T-cell (primary cell): Measurements from ENCODE around the gene AKAP5. TPM values are rescaled to one million over a fixed set of nuclear protein-coding genes. Genes with fewer than 3 reads are reported as not detected.

Source experiments
- ATAC-seq, 4 experiments: fragments of 200-7000 bp in 3 of 4; fragments of 150-1000 bp in 1 of 4; cut with Tn5 transposase; replicated peaks in 1 of 4; 1 replicate in 3 of 4; 2 replicates in 1 of 4; pipeline ENCODE4 v1.10.0; 2021; ENCODE audit warnings: moderate library complexity in 3 of 4, mild to moderate bottlenecking in 2 of 4, moderate number of reproducible peaks in 1 of 4
- CTCF ChIA-PET, 2 donors: fragments of 300-600 bp; sonication (Branson Sonifier 250); formaldehyde crosslinking; loops; one replicate each; lab custom pipeline; 2022; ENCODE audit warnings: antibody characterized with exemption in 2 of 2; lab: Charles Lee
- POLR2A ChIA-PET, 2 donors: fragments of 300-600 bp; sonication (Branson Sonifier 250); formaldehyde crosslinking; loops; one replicate each; lab custom pipeline; 2022; ENCODE audit warnings: antibody characterized with exemption in 2 of 2; lab: Charles Lee
- DNase-seq, 35 experiments: peaks; one replicate each; pipeline versions ENCODE4 v3.0.0 to v3.0.0-alpha.2; 2013 to 2023
- H3K27ac ChIP-seq: one replicate; pipeline ENCODE4 v1.5.1; 2013; ENCODE audit warnings: low read length
- H3K27me3 ChIP-seq, 2 experiments: replicated peaks in 1 of 2; 1 replicate in 1 of 2; 2 replicates in 1 of 2; pipeline versions ENCODE4 v1.6.1 to v1.7.0; 2013; ENCODE audit warnings: low read length in 1 of 2, mixed read lengths in 1 of 2; ENCODE audit not compliant: control insufficient read depth in 2 of 2, insufficient read depth in 2 of 2; ENCODE audit errors: extremely low read depth in 1 of 2
- H3K36me3 ChIP-seq, 2 donors: 1 replicate in 1 of 2; 2 replicates in 1 of 2; pipeline versions ENCODE4 v1.6.1 to v1.7.0; 2013; ENCODE audit warnings: low read length in 1 of 2; ENCODE audit not compliant: control insufficient read depth in 2 of 2, insufficient read depth in 1 of 2; ENCODE audit errors: extremely low read depth in 1 of 2
- H3K4me1 ChIP-seq, 2 experiments: 1 replicate in 1 of 2; 2 replicates in 1 of 2; pipeline versions ENCODE4 v1.6.1 to v1.7.0; 2013; ENCODE audit warnings: low read length in 2 of 2, mixed read lengths in 1 of 2; ENCODE audit not compliant: insufficient read depth in 2 of 2, control insufficient read depth in 1 of 2; ENCODE audit errors: extremely low read depth in 1 of 2
- H3K4me3 ChIP-seq, 2 donors: 1 replicate in 1 of 2; 2 replicates in 1 of 2; pipeline versions ENCODE4 v1.5.1 to v1.7.0; 2013; ENCODE audit warnings: mild to moderate bottlenecking in 2 of 2, low read length in 1 of 2, moderate library complexity in 1 of 2; ENCODE audit not compliant: control insufficient read depth in 1 of 2; ENCODE audit errors: extremely low read depth in 1 of 2
- H3K9me3 ChIP-seq: 2 replicates; pipeline ENCODE4 v1.7.0; 2013
- H3K27ac Mint-ChIP-seq, 2 donors: one replicate each; pipeline ENCODE4 v1.8.0; 2020 to 2021; ENCODE audit warnings: mild to moderate bottlenecking in 2 of 2, mixed read lengths in 2 of 2
- H3K27me3 Mint-ChIP-seq, 2 donors: one replicate each; pipeline ENCODE4 v1.8.0; 2021 to 2022; ENCODE audit warnings: mixed read lengths in 2 of 2
- H3K36me3 Mint-ChIP-seq: one replicate; pipeline ENCODE4 v1.8.0; 2021; ENCODE audit warnings: mixed read lengths
- H3K4me1 Mint-ChIP-seq, 3 donors: one replicate each; pipeline ENCODE4 v1.8.0; 2020 to 2022; ENCODE audit warnings: mixed read lengths in 3 of 3, mild to moderate bottlenecking in 1 of 3
- H3K4me3 Mint-ChIP-seq, 3 donors: one replicate each; pipeline ENCODE4 v1.8.0; 2020 to 2022; ENCODE audit warnings: mild to moderate bottlenecking in 3 of 3, mixed read lengths in 3 of 3, moderate library complexity in 3 of 3
- H3K9me3 Mint-ChIP-seq, 3 donors: one replicate each; pipeline ENCODE4 v1.8.0; 2020 to 2022; ENCODE audit warnings: mixed read lengths in 3 of 3
- WGBS: methylation state at CpG from one replicate; pipeline ENCODE4 v1.1.5; 2013; ENCODE audit warnings: missing lambda C conversion rate; ENCODE audit not compliant: insufficient coverage; 5-methylcytosine and 5-hydroxymethylcytosine counted together
- total RNA-seq, 35 experiments: library from RNA in 6 of 35; stranded (reverse) in 6 of 35; fragments of 120-200 nt in 1 of 35; gene quantifications; one replicate each; pipeline versions ENCODE4 v1.2.1 to v1.2.4 and lab custom pipeline; 2013 to 2026

The AKAP5 gene
- total RNA-seq, 5 donors from 2014 or later (not counting 1 experiment from before 2014, with no cell fraction given): 0.26 to 2.0 (median 0.55) TPM

- Mint-ChIP-seq H3K36me3 (peaks cover 22% of the 10 kb centered on the region), H3K27ac (peak overlapping the region; percentile 29 to 81), H3K27me3 (no peaks in the 10 kb centered on the region), H3K9me3 (no peaks in the 10 kb centered on the region), H3K4me3 (no peak overlapping the region), H3K4me1 (peaks cover 26 to 46% (median 42%) of the 10 kb centered on the region in 3 donors)
- Histone ChIP-seq H3K4me1 (peaks cover 10 to 32% of the 10 kb centered on the region in 2 experiments), H3K27me3 (no peaks in the 10 kb centered on the region), H3K9me3 (no peaks in the 10 kb centered on the region), H3K36me3 (peaks cover 5 to 22% of the 10 kb centered on the region in 2 donors), H3K27ac (peak overlapping the region; percentile 28), H3K4me3 (no peak overlapping the region)
- peak in 2 of 4 experiments; percentile 22 to 67 for ATAC-seq
- ChIA-PET POLR2A (interaction anchor here (0.5 to 0.7 kb wide), 4 partner anchors 14 to 55 kb away, joined by 3 to 12 read pairs (median 4); no protein-coding TSS in a partner anchor), CTCF (interaction anchor here (0.5 to 2.7 kb wide), 3 partner anchors 18 to 297 kb away, joined by 5 to 8 read pairs (median 6); no protein-coding TSS in a partner anchor)
- DNase-seq: peak in 23 of 35 experiments; percentile 4 to 54 (median 18)
- 100% methylated on average over 1 of the region's 5 CpGs for WGBS
Observed at GRCh38 chr14:64447876-64448670, 17.2 kb upstream of the AKAP5 start.

- Histone ChIP-seq H3K27me3 (no peaks in the 10 kb centered on the region), H3K9me3 (no peaks in the 10 kb centered on the region), H3K27ac (no peak overlapping the region), H3K4me3 (no peak overlapping the region), H3K36me3 (peaks cover 2 to 28% of the 10 kb centered on the region in 2 donors), H3K4me1 (peaks cover 4 to 19% of the 10 kb centered on the region in 2 experiments)
- Mint-ChIP-seq H3K27ac (peak overlapping the region in 1 of 2 donors; percentile 12), H3K4me3 (no peak overlapping the region), H3K4me1 (peaks cover 6 to 28% (median 25%) of the 10 kb centered on the region in 3 donors), H3K27me3 (no peaks in the 10 kb centered on the region), H3K36me3 (peaks cover 26% of the 10 kb centered on the region), H3K9me3 (no peaks in the 10 kb centered on the region)
- ATAC-seq (no peak), DNase-seq (no peak)
- POLR2A ChIA-PET: no interaction called here
- CTCF ChIA-PET: no interaction called here
- WGBS: no CpG with 5 or more reads among the region's 2 CpGs
Observed at GRCh38 chr14:64450255-64450654, 15.0 kb upstream of the AKAP5 start.

GRCh38 chr14:64454671-64455070 lies 10.6 kb upstream of the AKAP5 start:
- H3K27me3 Mint-ChIP-seq: no peaks in the 10 kb centered on the region
- H3K4me3 Mint-ChIP-seq: no peak overlapping the region
- CTCF ChIA-PET: interaction anchor here (0.6 to 1.0 kb wide), 3 partner anchors 23 to 352 kb away, joined by 3 to 6 read pairs (median 4); no protein-coding TSS in a partner anchor
- Histone ChIP-seq H3K9me3 (no peaks in the 10 kb centered on the region), H3K4me3 (no peak overlapping the region), H3K27ac (no peak overlapping the region), H3K4me1 (peaks cover 2 to 9% of the 10 kb centered on the region in 2 experiments), H3K27me3 (no peaks in the 10 kb centered on the region), H3K36me3 (peaks cover 0 to 26% of the 10 kb centered on the region in 2 donors)
- POLR2A ChIA-PET: interaction anchor here in 1 of 2 donors (0.6 to 1.0 kb wide), 2 partner anchors 35 to 77 kb away, joined by 4 to 5 read pairs; no protein-coding TSS in a partner anchor
- peaks cover 0 to 19% (median 14%) of the 10 kb centered on the region in 3 donors for H3K4me1 Mint-ChIP-seq
- H3K27ac Mint-ChIP-seq: no peak overlapping the region
- no peak for DNase-seq
- no peaks in the 10 kb centered on the region for H3K9me3 Mint-ChIP-seq
- no peak for ATAC-seq
- peaks cover 40% of the 10 kb centered on the region for H3K36me3 Mint-ChIP-seq
- WGBS: 96% methylated on average over 10 of the region's 10 CpGs

- no peak for ATAC-seq
- Histone ChIP-seq H3K4me3 (no peak overlapping the region), H3K4me1 (peaks cover 0 to 8% of the 10 kb centered on the region in 2 experiments), H3K9me3 (no peaks in the 10 kb centered on the region), H3K27ac (no peak overlapping the region), H3K36me3 (peaks cover 0 to 10% of the 10 kb centered on the region in 2 donors), H3K27me3 (no peaks in the 10 kb centered on the region)
- DNase-seq: no peak
- Mint-ChIP-seq H3K9me3 (no peaks in the 10 kb centered on the region), H3K27ac (peak overlapping the region in 1 of 2 donors; percentile 29), H3K27me3 (no peaks in the 10 kb centered on the region), H3K4me1 (peaks cover 11 to 20% (median 12%) of the 10 kb centered on the region in 3 donors), H3K4me3 (no peak overlapping the region), H3K36me3 (peaks cover 30% of the 10 kb centered on the region)
- ChIA-PET CTCF (interaction anchor here in 1 of 2 donors (0.6 kb wide), 1 partner anchor 956 kb away, joined by 4 read pairs; no protein-coding TSS in a partner anchor), POLR2A (no interaction called here)
- WGBS: 67% methylated on average over 1 of the region's 4 CpGs
Observed at GRCh38 chr14:64459405-64460136, 5.7 kb upstream of the AKAP5 start.

GRCh38 chr14:64461221-64461620 lies 4.1 kb upstream of the AKAP5 start:
- Mint-ChIP-seq H3K9me3 (no peaks in the 10 kb centered on the region), H3K4me1 (peaks cover 21 to 29% (median 21%) of the 10 kb centered on the region in 3 donors), H3K27me3 (no peaks in the 10 kb centered on the region), H3K27ac (peak overlapping the region; percentile 79 to 86), H3K4me3 (no peak overlapping the region), H3K36me3 (peaks cover 20% of the 10 kb centered on the region)
- ATAC-seq (no peak), DNase-seq (no peak)
- ChIA-PET CTCF (no interaction called here), POLR2A (no interaction called here)
- H3K27ac ChIP-seq: no peak overlapping the region
- H3K9me3 ChIP-seq: no peaks in the 10 kb centered on the region
- H3K4me3 ChIP-seq: no peak overlapping the region
- no peaks in the 10 kb centered on the region for H3K36me3 ChIP-seq
- no peaks in the 10 kb centered on the region for H3K27me3 ChIP-seq
- WGBS: 80% methylated on average over 1 of the region's 3 CpGs
- H3K4me1 ChIP-seq: peaks cover 0 to 20% of the 10 kb centered on the region in 2 experiments

- ChIA-PET CTCF (interaction anchor here (0.8 to 3.1 kb wide), 5 partner anchors 24 to 174 kb away, joined by 3 to 16 read pairs (median 4); no protein-coding TSS in a partner anchor), POLR2A (interaction anchor here (0.6 to 0.8 kb wide), 7 partner anchors 9 to 938 kb away, joined by 3 to 5 read pairs (median 3); partner anchors contain the start of gene ZBTB25 (in 1 of the 2))
- Histone ChIP-seq H3K4me1 (peaks cover 3 to 15% of the 10 kb centered on the region in 2 experiments), H3K4me3 (no peak overlapping the region), H3K27me3 (no peaks in the 10 kb centered on the region), H3K36me3 (no peaks in the 10 kb centered on the region), H3K27ac (no peak overlapping the region), H3K9me3 (no peaks in the 10 kb centered on the region)
- Mint-ChIP-seq H3K27me3 (no peaks in the 10 kb centered on the region), H3K4me3 (no peak overlapping the region), H3K9me3 (no peaks in the 10 kb centered on the region), H3K4me1 (peaks cover 32 to 40% (median 34%) of the 10 kb centered on the region in 3 donors), H3K36me3 (peaks cover 18% of the 10 kb centered on the region), H3K27ac (no peak overlapping the region)
- DNase-seq: no peak
- no peak for ATAC-seq
- no CpG with 5 or more reads among the region's 2 CpGs for WGBS
Observed at GRCh38 chr14:64463195-64463594, 2.1 kb upstream of the AKAP5 start.
